ENCODE results near the gene LRRC45. TPM values are rescaled to one million over a fixed set of nuclear protein-coding genes. Genes with fewer than 3 reads are reported as not detected.

The LRRC45 gene
- total RNA-seq, 1 experiment from 2014 or later = 41.5 TPM

- BruUV-seq (replicated peaks) = no TSS peak
- ChIA-PET CTCF (no interaction called here), POLR2A (ENCODE audit: unreplicated experiment) (interaction anchor here (0.6 kb wide), 2 partner anchors 8 to 250 kb away, joined by 4 read pairs; partner anchors contain the start of gene LRRC45)
- H3K79me2 ChIP-seq (ENCODE audit: low read depth) = no peaks in the 10 kb centered on the region
- no peak within 1 kb of the TSS for H3K27ac ChIP-seq
- intact Hi-C loops (cut with micrococcal nuclease; ENCODE audit: unreplicated experiment) = loop anchor here (1.0 to 10.0 kb wide), 2 partner anchors 8 to 213 kb away; partner anchors contain the start of gene LRRC45
- H3K9me3 ChIP-seq (ENCODE audit: insufficient read depth, low read depth) = no peaks in the 10 kb centered on the region
- no peaks in the 10 kb centered on the region for H3K36me3 ChIP-seq (ENCODE audit: low read depth)
- TF ChIP-seq, protein P1, sequence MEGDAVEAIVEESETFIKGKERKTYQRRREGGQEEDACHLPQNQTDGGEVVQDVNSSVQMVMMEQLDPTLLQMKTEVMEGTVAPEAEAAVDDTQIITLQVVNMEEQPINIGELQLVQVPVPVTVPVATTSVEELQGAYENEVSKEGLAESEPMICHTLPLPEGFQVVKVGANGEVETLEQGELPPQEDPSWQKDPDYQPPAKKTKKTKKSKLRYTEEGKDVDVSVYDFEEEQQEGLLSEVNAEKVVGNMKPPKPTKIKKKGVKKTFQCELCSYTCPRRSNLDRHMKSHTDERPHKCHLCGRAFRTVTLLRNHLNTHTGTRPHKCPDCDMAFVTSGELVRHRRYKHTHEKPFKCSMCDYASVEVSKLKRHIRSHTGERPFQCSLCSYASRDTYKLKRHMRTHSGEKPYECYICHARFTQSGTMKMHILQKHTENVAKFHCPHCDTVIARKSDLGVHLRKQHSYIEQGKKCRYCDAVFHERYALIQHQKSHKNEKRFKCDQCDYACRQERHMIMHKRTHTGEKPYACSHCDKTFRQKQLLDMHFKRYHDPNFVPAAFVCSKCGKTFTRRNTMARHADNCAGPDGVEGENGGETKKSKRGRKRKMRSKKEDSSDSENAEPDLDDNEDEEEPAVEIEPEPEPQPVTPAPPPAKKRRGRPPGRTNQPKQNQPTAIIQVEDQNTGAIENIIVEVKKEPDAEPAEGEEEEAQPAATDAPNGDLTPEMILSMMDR (conservative IDR thresholded peaks at IDR 0.05) = no peak
- no peak for TF ChIP-seq EZH2 (IDR thresholded peaks at IDR 0.05; ENCODE audit: low read depth)
- peak in 1 of 2 experiments; percentile 39 for DNase-seq
- 0 out of 2 replicates have a peak, but pooled peaks cover 2% of the 10 kb centered on the region for H3K4me1 ChIP-seq (replicated peaks; ENCODE audit: insufficient read depth)
- peak within 1 kb of the TSS; percentile 75 for H2AFZ ChIP-seq
- no peaks in the 10 kb centered on the region for H3K9me2 ChIP-seq (ENCODE audit: insufficient read depth)
- H3K4me3 ChIP-seq = peak within 1 kb of the TSS; percentile 65
- H3K27me3 ChIP-seq (ENCODE audit: insufficient read depth, low read depth) = no peaks in the 10 kb centered on the region
- H3F3A ChIP-seq (ENCODE audit: insufficient read depth, low read depth) = no peaks in the 10 kb centered on the region
- no peaks in the 10 kb centered on the region for H4K20me1 ChIP-seq (ENCODE audit: insufficient read depth)
- H3K4me2 ChIP-seq = peak within 1 kb of the TSS; percentile 76
These were observed 8.3 kb downstream of the LRRC45 start, which contains the start of gene RAC3 for GRCh38 chr17:82031303-82031884. Gene RAC3 (plus strand): TSS chr17:82031678. CDS start chr17:82031762, 84 bp downstream.

- no peak overlapping the region for H2AFZ ChIP-seq
- 0 out of 2 replicates have a peak, but pooled peaks cover 6% of the 10 kb centered on the region for H3K4me1 ChIP-seq (replicated peaks; ENCODE audit: insufficient read depth)
- no peak overlapping the region for H3K27ac ChIP-seq
- TSS peak; percentile 37 for BruUV-seq (replicated peaks)
- intact Hi-C loops (cut with micrococcal nuclease; ENCODE audit: unreplicated experiment) = loop anchor here (1.0 to 10.0 kb wide), 2 partner anchors 9 to 213 kb away; partner anchors contain the start of gene LRRC45
- H4K20me1 ChIP-seq (ENCODE audit: insufficient read depth) = no peaks in the 10 kb centered on the region
- peak overlapping the region; percentile 76 for H3K4me2 ChIP-seq
- POLR2A ChIA-PET (ENCODE audit: unreplicated experiment) = interaction anchor here (0.6 kb wide), 1 partner anchor 9 kb away, joined by 4 read pairs; the partner anchor contains the start of gene LRRC45
- peak overlapping the region; percentile 52 for H3K4me3 ChIP-seq
- TF ChIP-seq, protein P1 (conservative IDR thresholded peaks at IDR 0.05) = no peak
- H3K79me2 ChIP-seq (ENCODE audit: low read depth) = no peaks in the 10 kb centered on the region
- no peaks in the 10 kb centered on the region for H3K9me3 ChIP-seq (ENCODE audit: insufficient read depth, low read depth)
- no peaks in the 10 kb centered on the region for H3K36me3 ChIP-seq (ENCODE audit: low read depth)
- no peaks in the 10 kb centered on the region for H3K9me2 ChIP-seq (ENCODE audit: insufficient read depth)
- CTCF ChIA-PET = no interaction called here
- H3F3A ChIP-seq (ENCODE audit: insufficient read depth, low read depth) = no peaks in the 10 kb centered on the region
- DNase-seq = peak in 1 of 2 experiments; percentile 79
- no peaks in the 10 kb centered on the region for H3K27me3 ChIP-seq (ENCODE audit: insufficient read depth, low read depth)
These were observed 9.0 kb downstream of the LRRC45 start for GRCh38 chr17:82031885-82032627.

GRCh38 chr17:82033359-82034085 lies 10.4 kb downstream of the LRRC45 start:
- Histone ChIP-seq H3K9me2 (ENCODE audit: insufficient read depth) (no peaks in the 10 kb centered on the region), H3K27ac (no peak overlapping the region), H3K4me1 (replicated peaks; ENCODE audit: insufficient read depth) (0 out of 2 replicates have a peak, but pooled peaks cover 6% of the 10 kb centered on the region), H3K36me3 (ENCODE audit: low read depth) (no peaks in the 10 kb centered on the region), H3K9me3 (ENCODE audit: insufficient read depth, low read depth) (no peaks in the 10 kb centered on the region), H3K79me2 (ENCODE audit: low read depth) (no peaks in the 10 kb centered on the region), H4K20me1 (ENCODE audit: insufficient read depth) (no peaks in the 10 kb centered on the region), H3K4me2 (no peak overlapping the region), H3K27me3 (ENCODE audit: insufficient read depth, low read depth) (no peaks in the 10 kb centered on the region), H3F3A (ENCODE audit: insufficient read depth, low read depth) (peaks cover 4% of the 10 kb centered on the region; the same call in 1 of the 2 replicates), H2AFZ (no peak overlapping the region), H3K4me3 (no peak overlapping the region)
- no peak for TF ChIP-seq EZH2 (IDR thresholded peaks at IDR 0.05; ENCODE audit: low read depth)
- TF ChIP-seq, protein P1 (conservative IDR thresholded peaks at IDR 0.05) = no peak
- CTCF ChIA-PET = no interaction called here
- no TSS peak for BruUV-seq (replicated peaks)
- no peak for DNase-seq
- POLR2A ChIA-PET (ENCODE audit: unreplicated experiment) = no interaction called here
- intact Hi-C loops (cut with micrococcal nuclease; ENCODE audit: unreplicated experiment) = loop anchor here (10.0 kb wide), 1 partner anchor 211 kb away; no protein-coding TSS in a partner anchor
